ENCODE results near the gene GPR183. TPM values are rescaled to one million over a fixed set of nuclear protein-coding genes. Genes with fewer than 3 reads are reported as not detected.

The GPR183 gene
- total and polyA plus RNA-seq, 2 of the 8 experiments (the other 6 are each of a cell fraction or from before 2014, with no cell fraction given) = not detected

- TF ChIP-seq CHD7 (IDR thresholded peaks at IDR 0.05; ENCODE audit: insufficient replicate concordance, low read length) (no peak), PHF8 (conservative IDR thresholded peaks at IDR 0.05; ENCODE audit: low read depth, low read length) (no peak), TCF12 (IDR thresholded peaks at IDR 0.05; ENCODE audit: low read depth, low read length) (no peak)
Measured at GRCh38 chr13:99342723-99343315, 35.6 kb upstream of the GPR183 start (continued).
